GM12878 (cell line): Measurements from ENCODE around the gene PCDHB9.
"Not testable (repeated sequence)": the region's sequence is repeated elsewhere in the genome, so short reads cannot be mapped to it uniquely, and the experiment has no call there.

Experiments
- CHD1 ChIP-seq: IDR thresholded peaks from 2 replicates; pipeline ENCODE4 v1.6.1; 2012; ENCODE audit warnings: low read depth, low read length, improper control_type of control experiment
- EZH2 ChIP-seq: IDR thresholded peaks from 2 replicates; pipeline ENCODE4 v1.6.1; 2012; ENCODE audit warnings: low read depth, mild to moderate bottlenecking, control low read depth, inconsistent platforms, low read length, borderline replicate concordance; ENCODE audit not compliant: control insufficient read depth
- HDGF ChIP-seq: fragments of 450-650 bp; IDR thresholded peaks from 2 replicates; pipeline ENCODE4 v1.6.1; 2016; ENCODE audit warnings: antibody characterized with exemption
- JUND ChIP-seq: IDR thresholded peaks from 2 replicates; pipeline ENCODE4 v1.6.1; 2012; ENCODE audit warnings: low read depth, mild to moderate bottlenecking, low read length, improper control_type of control experiment, moderate library complexity
- POLR2A ChIP-seq: IDR thresholded peaks from 2 replicates; pipeline ENCODE4 v1.6.1; 2011; ENCODE audit warnings: low read depth, mild to moderate bottlenecking, low read length
- SIX5 ChIP-seq: IDR thresholded peaks from 2 replicates; pipeline ENCODE4 v1.6.1; 2011; ENCODE audit warnings: mild to moderate bottlenecking, low read depth, low read length, moderate library complexity; ENCODE audit not compliant: severe bottlenecking
- SPI1 ChIP-seq: IDR thresholded peaks from 2 replicates; pipeline ENCODE4 v1.6.1; 2011; ENCODE audit warnings: low read depth, mild to moderate bottlenecking, low read length, moderate library complexity, borderline replicate concordance; ENCODE audit not compliant: insufficient read depth
- TAF1 ChIP-seq: IDR thresholded peaks from 2 replicates; pipeline ENCODE4 v1.6.1; 2011; ENCODE audit warnings: mild to moderate bottlenecking, low read depth, low read length, borderline replicate concordance
- TF ChIP-seq, protein P1 (sequence below), 3 experiments: IDR thresholded peaks in 2 of 3; conservative IDR thresholded peaks in 1 of 3; 2 replicates each; pipeline ENCODE4 v1.5.1; 2011; ENCODE audit warnings: low read depth in 3 of 3, low read length in 3 of 3, mild to moderate bottlenecking in 3 of 3, control low read depth in 2 of 3, moderate library complexity in 2 of 3, inconsistent platforms in 1 of 3, mixed read lengths in 1 of 3; ENCODE audit not compliant: control insufficient read depth in 2 of 3, insufficient read depth in 1 of 3; ENCODE audit errors: extremely low read depth in 1 of 3

DNA sequence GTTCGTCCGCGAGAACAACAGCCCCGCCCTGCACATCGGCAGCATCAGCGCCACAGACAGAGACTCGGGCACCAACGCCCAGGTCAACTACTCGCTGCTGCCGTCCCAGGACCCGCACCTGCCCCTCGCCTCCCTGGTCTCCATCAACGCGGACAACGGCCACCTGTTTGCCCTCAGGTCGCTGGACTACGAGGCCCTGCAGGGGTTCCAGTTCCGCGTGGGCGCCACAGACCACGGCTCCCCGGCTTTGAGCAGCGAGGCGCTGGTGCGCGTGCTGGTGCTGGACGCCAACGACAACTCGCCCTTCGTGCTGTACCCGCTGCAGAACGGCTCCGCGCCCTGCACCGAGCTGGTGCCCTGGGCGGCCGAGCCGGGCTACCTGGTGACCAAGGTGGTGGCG lies 23.3 kb downstream of the PCDHB9 start:
- TF ChIP-seq SIX5, POLR2A, EZH2, TAF1, HDGF, SPI1, JUND, CHD1: not testable (repeated sequence)
- TF ChIP-seq, protein P1, sequence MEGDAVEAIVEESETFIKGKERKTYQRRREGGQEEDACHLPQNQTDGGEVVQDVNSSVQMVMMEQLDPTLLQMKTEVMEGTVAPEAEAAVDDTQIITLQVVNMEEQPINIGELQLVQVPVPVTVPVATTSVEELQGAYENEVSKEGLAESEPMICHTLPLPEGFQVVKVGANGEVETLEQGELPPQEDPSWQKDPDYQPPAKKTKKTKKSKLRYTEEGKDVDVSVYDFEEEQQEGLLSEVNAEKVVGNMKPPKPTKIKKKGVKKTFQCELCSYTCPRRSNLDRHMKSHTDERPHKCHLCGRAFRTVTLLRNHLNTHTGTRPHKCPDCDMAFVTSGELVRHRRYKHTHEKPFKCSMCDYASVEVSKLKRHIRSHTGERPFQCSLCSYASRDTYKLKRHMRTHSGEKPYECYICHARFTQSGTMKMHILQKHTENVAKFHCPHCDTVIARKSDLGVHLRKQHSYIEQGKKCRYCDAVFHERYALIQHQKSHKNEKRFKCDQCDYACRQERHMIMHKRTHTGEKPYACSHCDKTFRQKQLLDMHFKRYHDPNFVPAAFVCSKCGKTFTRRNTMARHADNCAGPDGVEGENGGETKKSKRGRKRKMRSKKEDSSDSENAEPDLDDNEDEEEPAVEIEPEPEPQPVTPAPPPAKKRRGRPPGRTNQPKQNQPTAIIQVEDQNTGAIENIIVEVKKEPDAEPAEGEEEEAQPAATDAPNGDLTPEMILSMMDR (IDR thresholded peaks at IDR 0.05 in 2 of 3, conservative IDR thresholded peaks at IDR 0.05 in 1 of 3; ENCODE audit: control insufficient read depth in 2 of 3, extremely low read depth in 1 of 3, insufficient read depth in 1 of 3, low read depth in 3 of 3, low read length in 3 of 3): not testable (repeated sequence)
